SH-SY5Y (cell line): Measurements from ENCODE around the gene ZNF579.

Source experiments
- GATA2 ChIP-seq: IDR thresholded peaks from 2 replicates; pipeline ENCODE4 v1.6.1; 2011; ENCODE audit warnings: mild to moderate bottlenecking, low read depth, low read length
- GATA3 ChIP-seq: IDR thresholded peaks from 2 replicates; pipeline ENCODE4 v1.6.1; 2011; ENCODE audit warnings: low read depth, mild to moderate bottlenecking, low read length, moderate library complexity

DNA sequence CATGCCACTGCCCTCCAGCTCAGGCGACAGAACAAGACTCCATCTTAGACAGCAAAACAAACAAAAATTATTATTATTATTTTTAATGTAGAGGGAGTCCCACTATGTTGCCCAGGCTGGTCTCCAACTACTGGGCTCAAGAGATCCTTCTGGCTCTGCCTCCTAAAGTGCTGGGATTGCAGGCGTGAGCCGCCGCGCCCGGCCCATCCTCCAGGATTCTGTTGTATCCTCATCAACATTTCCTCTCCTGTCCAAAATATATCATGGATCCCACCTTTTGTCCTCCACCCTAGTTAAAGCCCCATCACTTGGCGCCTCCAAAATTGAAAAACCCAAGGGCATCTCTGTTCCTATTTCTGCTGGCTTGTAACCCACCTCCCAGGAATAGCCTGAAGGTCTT, 42.5 kb upstream of the ZNF579 start:
- no peak for TF ChIP-seq GATA2
- TF ChIP-seq GATA3: no peak
